Coronary artery (tissue), 2 donors: Measurements from ENCODE around the gene FAM3D.
A peak's percentile ranks its signal among the peaks of the same experiment; 100 is the strongest.
"Not testable (repeated sequence)": the region's sequence is repeated elsewhere in the genome, so short reads cannot be mapped to it uniquely, and the experiment has no call there.

Source experiments
- DNase-seq: peaks from one replicate; pipeline ENCODE4 v3.0.0-alpha.2; 2017; ENCODE audit warnings: low spot score
- H3K27ac ChIP-seq, 2 donors: fragments of 200-600 bp; sonication (generic); one replicate each; pipeline ENCODE4 v1.5.1; 2016 to 2019
- H3K4me3 ChIP-seq: fragments of 200-600 bp; sonication (generic); 2 replicates; pipeline ENCODE4 v1.5.1; 2016; ENCODE audit warnings: mild to moderate bottlenecking, moderate library complexity
- TF ChIP-seq, protein P1 (sequence below): fragments of 200-600 bp; sonication (generic); IDR thresholded peaks from one replicate; pipeline ENCODE4 v1.5.1; 2019; ENCODE audit warnings: antibody characterized with exemption

Gene FAM3D

DNA sequence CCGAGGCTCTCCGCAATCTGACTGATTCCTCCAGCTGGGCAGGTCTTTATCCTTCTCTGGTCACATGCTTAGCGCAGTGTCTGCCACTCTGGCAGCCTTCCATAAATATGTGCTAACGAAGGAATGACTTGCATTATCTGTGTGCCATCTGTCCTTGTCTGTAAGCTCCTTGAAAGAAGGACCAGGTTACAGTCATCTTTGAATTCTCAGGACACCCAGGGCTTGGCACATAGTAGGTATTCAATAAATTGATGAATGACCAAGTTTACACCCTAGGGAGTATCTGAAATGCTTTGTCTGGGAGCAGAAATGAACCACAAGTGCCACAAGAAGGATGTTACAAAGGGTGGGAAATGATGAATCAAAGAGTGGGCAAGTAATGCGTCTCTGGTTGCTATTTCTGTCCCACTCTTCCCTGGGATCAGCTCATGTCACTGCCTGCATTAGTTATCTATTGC lies 16.5 kb upstream of the FAM3D start:
- TF ChIP-seq, protein P1, sequence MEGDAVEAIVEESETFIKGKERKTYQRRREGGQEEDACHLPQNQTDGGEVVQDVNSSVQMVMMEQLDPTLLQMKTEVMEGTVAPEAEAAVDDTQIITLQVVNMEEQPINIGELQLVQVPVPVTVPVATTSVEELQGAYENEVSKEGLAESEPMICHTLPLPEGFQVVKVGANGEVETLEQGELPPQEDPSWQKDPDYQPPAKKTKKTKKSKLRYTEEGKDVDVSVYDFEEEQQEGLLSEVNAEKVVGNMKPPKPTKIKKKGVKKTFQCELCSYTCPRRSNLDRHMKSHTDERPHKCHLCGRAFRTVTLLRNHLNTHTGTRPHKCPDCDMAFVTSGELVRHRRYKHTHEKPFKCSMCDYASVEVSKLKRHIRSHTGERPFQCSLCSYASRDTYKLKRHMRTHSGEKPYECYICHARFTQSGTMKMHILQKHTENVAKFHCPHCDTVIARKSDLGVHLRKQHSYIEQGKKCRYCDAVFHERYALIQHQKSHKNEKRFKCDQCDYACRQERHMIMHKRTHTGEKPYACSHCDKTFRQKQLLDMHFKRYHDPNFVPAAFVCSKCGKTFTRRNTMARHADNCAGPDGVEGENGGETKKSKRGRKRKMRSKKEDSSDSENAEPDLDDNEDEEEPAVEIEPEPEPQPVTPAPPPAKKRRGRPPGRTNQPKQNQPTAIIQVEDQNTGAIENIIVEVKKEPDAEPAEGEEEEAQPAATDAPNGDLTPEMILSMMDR = no peak
- no peak for DNase-seq
- Histone ChIP-seq H3K27ac (no peak overlapping the region), H3K4me3 (no peak overlapping the region)

DNA sequence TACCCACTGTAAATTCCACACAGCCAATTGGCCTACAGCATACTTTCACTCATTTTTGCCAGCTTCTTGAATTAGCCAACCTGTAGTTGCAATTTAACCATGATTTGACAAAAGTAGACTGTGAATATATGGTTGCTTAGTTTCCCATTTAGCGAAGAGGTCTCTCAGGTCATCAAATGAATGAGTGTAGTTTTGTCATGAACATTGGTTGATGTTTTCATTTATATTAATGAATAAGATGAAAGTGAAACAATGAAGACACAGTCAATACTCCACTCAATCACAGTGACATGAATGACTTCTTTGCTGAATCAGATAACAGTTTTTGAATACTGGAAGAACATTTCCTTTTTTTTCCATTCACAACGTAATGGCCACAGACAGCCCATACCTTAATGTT lies 15.3 kb upstream of the FAM3D start:
- DNase-seq = no peak
- TF ChIP-seq, protein P1 = no peak
- no peak overlapping the region for H3K4me3 ChIP-seq
- no peak overlapping the region for H3K27ac ChIP-seq

DNA sequence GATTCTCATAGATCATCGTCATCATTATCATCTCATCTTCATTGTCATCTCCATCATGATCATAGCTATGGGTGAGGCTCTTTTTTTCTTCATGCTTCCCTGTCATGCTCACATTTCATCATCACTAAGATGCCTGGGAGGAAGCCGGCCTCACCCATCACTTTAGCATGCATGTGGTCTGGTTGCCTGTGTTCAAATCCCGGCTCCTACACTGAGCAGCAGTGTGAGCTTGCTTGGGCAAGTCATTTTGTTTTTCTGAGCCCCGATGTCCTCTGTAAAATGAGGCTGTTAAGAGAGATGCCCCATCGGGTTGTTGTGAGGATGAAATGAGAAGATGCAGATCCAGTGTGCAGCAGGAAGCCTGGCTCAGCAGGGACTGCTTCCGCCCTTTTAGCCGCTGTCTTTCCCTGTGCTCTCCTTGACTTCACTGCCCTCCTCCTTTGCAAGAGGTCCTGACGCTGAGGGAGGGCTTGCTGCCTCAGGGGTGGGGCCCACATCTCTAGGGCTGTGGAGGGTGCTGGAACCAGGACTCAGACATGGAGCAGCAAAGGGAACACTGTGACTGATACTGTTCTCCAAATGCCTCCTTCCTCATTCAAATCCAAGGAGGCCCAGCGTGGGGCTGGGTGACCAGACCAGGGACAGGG lies 14.4 kb upstream of the FAM3D start:
- Histone ChIP-seq H3K4me3 (no peak overlapping the region), H3K27ac (no peak overlapping the region)
- DNase-seq = peak; percentile 41
- TF ChIP-seq, protein P1 = no peak

DNA sequence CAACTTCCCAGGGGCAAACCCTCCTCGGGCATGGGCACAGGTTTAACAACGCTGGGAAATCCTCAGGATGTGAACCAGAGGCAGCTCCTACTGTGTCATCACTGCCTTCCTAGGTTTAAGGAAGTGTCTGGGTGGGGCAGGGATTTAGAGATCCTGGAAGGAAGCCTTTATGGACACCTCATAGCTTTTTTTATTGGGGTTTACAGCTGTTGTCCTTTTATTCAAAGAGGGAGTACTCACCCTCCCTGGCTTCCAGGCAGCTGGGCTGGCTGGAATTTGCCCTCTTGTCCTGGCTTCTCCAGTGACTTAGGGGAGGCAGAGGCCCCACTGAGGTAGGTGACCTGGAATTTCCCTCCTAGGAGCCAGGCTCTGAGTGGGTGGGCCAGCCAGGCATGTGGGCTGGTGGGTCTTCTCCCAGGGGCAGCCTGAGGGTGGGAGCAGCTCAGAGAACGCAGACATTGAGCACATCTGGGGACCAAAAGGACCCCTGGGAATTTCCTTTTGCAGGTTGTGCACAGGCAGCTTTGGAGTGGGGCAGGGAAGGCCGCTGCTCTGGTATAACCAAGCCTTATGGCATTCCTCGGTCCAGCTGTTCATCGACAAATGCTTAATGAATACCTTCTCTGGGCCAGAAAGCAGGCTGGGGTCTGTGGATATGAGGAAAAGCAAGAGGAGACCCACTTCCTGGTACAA lies 13.5 kb upstream of the FAM3D start:
- no peak overlapping the region for H3K27ac ChIP-seq

DNA sequence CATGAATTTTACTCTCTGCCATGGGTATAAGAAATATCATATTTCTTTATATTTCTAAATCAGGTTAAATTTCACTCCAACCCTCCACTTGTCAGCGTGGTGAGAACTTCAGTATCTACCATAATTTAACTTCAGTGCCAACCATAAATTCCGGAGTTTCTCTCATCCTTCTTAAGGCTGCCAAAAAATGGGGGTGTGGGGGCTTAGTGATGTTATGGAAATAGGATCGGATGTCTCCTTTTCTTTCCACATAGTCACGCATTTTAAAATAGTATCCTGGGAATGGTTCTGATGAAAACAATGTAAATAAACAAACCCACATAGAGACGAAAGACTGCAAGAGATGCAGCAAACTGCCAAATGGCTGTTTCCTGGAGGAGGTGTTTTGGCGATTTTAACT lies 12.9 kb upstream of the FAM3D start:
- no peak overlapping the region for H3K4me3 ChIP-seq
- H3K27ac ChIP-seq = no peak overlapping the region
- TF ChIP-seq, protein P1 = no peak
- peak; percentile 11 for DNase-seq

More for the DNA sequence above, 13.5 kb upstream of the FAM3D start:
- no peak overlapping the region for H3K4me3 ChIP-seq
- TF ChIP-seq, protein P1 = no peak
- peak; percentile 46 for DNase-seq

GRCh38 chr3:58678177-58678970 lies 11.8 kb upstream of the FAM3D start:
- H3K4me3 ChIP-seq, H3K27ac ChIP-seq: not testable (repeated sequence)
- DNase-seq = peak; percentile 45

DNA sequence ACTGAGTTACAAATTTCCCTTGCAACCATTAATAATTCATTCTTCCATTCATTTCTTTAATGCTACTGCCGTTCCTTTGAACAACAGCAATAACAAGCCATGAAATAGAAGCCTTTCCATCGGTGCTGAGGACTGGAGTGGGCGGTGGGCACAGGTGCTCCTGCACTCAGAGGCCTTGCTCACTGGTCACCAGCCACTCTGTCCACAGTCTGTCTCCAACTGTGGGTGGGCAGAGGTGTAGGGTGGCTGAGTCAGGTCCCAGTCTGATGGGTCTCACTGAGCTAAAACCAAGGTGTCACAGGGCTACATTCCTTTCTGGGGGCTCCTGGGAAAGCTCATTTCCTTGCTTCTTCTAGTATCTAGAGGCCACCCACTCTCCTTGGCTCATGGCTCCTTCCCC lies 6.3 kb upstream of the FAM3D start:
- TF ChIP-seq, protein P1 = no peak
- DNase-seq = peak; percentile 35
- Histone ChIP-seq H3K27ac (no peak overlapping the region), H3K4me3 (no peak overlapping the region)
